Activated CD8-positive, alpha-beta memory T cell treated with anti-CD3 and anti-CD28 coated beads, Interleukin-2, amount 10 ng/mL, durations not matched to agents 7 days and 5 days (primary cell): Measurements from ENCODE around the gene MGAT4C. TPM values are rescaled to one million over a fixed set of nuclear protein-coding genes. Genes with fewer than 3 reads are reported as not detected.

Experiments
- ATAC-seq: fragments of 150-1000 bp; cut with Tn5 transposase; one replicate; pipeline ENCODE4 v1.10.0; 2021; ENCODE audit warnings: moderate library complexity
- CTCF ChIA-PET: fragments of 350-600 bp; sonication (Branson Sonifier 250); formaldehyde crosslinking; loops from one replicate; lab custom pipeline; 2021; ENCODE audit warnings: antibody characterized with exemption; lab: Charles Lee
- DNase-seq: peaks from one replicate; pipeline ENCODE4 v3.0.0-alpha.2; 2020
- H3K27ac Mint-ChIP-seq: one replicate; pipeline ENCODE4 v1.8.0; 2021; ENCODE audit warnings: mild to moderate bottlenecking, mixed read lengths
- H3K27me3 Mint-ChIP-seq: one replicate; pipeline ENCODE4 v1.8.0; 2021; ENCODE audit warnings: mixed read lengths
- H3K36me3 Mint-ChIP-seq: one replicate; pipeline ENCODE4 v1.8.0; 2021; ENCODE audit warnings: mild to moderate bottlenecking, mixed read lengths
- H3K4me1 Mint-ChIP-seq: one replicate; pipeline ENCODE4 v1.8.0; 2021; ENCODE audit warnings: mixed read lengths
- H3K4me3 Mint-ChIP-seq: one replicate; pipeline ENCODE4 v1.8.0; 2021; ENCODE audit warnings: mild to moderate bottlenecking, moderate library complexity, mixed read lengths
- H3K9me3 Mint-ChIP-seq: one replicate; pipeline ENCODE4 v1.8.0; 2022; ENCODE audit warnings: low read depth, mixed read lengths
- total RNA-seq, 2 experiments: library from RNA; stranded (reverse); gene quantifications; one replicate each; pipeline ENCODE4 v1.2.3, GENCODE V29; 2021

The MGAT4C gene
- total RNA-seq, 2 experiments from 2014 or later = not detected

DNA sequence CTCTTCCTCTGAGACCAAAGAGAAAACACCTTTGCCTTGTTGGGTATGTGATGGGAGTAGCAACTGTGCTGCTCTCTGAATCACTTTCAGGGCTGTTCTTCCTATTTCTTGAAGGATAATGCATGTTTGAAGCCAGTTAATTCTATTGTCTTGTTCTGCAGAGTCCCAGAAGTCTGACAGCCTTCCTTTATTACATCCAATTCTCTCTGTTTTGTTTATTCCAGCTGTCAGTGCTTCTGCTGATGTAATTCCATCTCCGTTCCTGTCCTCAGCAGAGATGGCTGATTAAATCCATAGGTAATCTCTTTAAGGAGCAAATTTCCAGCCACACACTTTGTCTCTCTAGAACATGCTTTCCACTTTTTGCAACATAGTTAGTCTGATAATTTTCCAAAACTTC lies 59.7 kb downstream of the MGAT4C start:
- H3K27ac Mint-ChIP-seq = no peak overlapping the region
- DNase-seq (no peak), ATAC-seq (no peak)
- no peaks in the 10 kb centered on the region for H3K4me1 Mint-ChIP-seq
- H3K27me3 Mint-ChIP-seq = no peaks in the 10 kb centered on the region
- no peaks in the 10 kb centered on the region for H3K36me3 Mint-ChIP-seq
- no peak overlapping the region for H3K4me3 Mint-ChIP-seq
- CTCF ChIA-PET = no interaction called here
- peaks cover 6% of the 10 kb centered on the region for H3K9me3 Mint-ChIP-seq

DNA sequence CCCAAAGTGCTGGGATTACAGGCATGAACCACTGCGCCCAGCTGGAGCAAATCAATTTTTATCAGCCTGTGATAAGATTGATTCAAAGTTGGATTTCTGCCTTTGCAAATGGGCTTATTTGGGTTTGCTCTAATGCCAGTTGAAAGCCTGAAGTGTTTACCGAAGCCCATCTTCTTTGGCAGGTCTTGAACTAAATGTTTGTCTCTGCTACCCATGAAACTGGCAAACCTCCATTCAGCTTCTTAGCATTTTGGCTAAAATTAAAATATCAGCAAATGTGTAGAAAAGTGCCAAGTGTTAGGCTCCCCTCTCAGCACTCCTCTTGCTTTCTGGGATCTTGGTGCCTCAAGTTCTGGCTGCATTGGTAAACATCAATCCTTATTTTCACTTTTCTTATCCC lies 61.5 kb downstream of the MGAT4C start:
- no peaks in the 10 kb centered on the region for H3K36me3 Mint-ChIP-seq
- H3K27ac Mint-ChIP-seq = no peak overlapping the region
- H3K4me1 Mint-ChIP-seq = no peaks in the 10 kb centered on the region
- ATAC-seq (no peak), DNase-seq (no peak)
- CTCF ChIA-PET = no interaction called here
- H3K9me3 Mint-ChIP-seq = peaks cover 6% of the 10 kb centered on the region
- H3K27me3 Mint-ChIP-seq = no peaks in the 10 kb centered on the region
- H3K4me3 Mint-ChIP-seq = no peak overlapping the region

DNA sequence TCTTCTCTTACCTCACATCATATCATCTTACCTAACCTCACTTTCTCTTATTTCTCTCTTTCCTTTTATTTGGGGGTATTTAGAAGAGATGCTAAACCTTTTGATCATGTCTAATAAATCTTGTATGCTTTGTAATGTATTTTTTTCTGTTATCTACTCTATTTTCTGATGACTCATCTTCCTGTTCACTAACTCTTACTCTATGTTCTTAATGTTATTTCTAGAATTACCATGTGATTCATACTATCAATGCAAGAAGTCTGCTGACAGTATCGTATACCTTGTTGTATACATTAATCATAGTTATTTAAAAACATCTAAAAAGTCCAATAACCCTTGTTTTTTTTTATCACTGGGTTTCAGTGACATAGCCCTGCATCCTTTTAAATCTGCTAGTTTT lies 62.3 kb downstream of the MGAT4C start:
- no peak overlapping the region for H3K27ac Mint-ChIP-seq
- no peak overlapping the region for H3K4me3 Mint-ChIP-seq
- peaks cover 6% of the 10 kb centered on the region for H3K9me3 Mint-ChIP-seq
- no peaks in the 10 kb centered on the region for H3K27me3 Mint-ChIP-seq
- H3K4me1 Mint-ChIP-seq = no peaks in the 10 kb centered on the region
- CTCF ChIA-PET = no interaction called here
- no peaks in the 10 kb centered on the region for H3K36me3 Mint-ChIP-seq
- DNase-seq = no peak
- ATAC-seq = no peak

DNA sequence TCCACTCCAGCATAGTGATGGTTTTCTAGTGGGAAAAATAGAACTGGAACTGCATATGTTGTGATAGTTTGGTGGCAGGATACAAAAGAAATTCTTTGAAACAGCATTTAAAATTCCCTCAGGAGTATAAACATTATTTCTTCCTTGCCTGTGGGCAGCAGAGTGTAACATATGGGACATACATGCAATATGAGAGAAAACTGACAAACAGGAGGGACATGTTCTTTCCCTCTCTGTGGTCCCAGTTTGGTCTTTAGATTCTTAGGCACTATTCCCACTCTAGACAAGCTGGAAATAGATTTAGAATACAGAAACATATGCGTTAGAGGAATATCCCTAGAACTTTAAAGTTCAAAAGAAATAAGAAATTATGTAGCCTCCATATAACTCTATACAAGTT lies 68.0 kb downstream of the MGAT4C start:
- H3K4me1 Mint-ChIP-seq = no peaks in the 10 kb centered on the region
- no peaks in the 10 kb centered on the region for H3K36me3 Mint-ChIP-seq
- CTCF ChIA-PET = no interaction called here
- no peak overlapping the region for H3K4me3 Mint-ChIP-seq
- H3K9me3 Mint-ChIP-seq = no peaks in the 10 kb centered on the region
- no peak overlapping the region for H3K27ac Mint-ChIP-seq
- DNase-seq (no peak), ATAC-seq (no peak)
- H3K27me3 Mint-ChIP-seq = no peaks in the 10 kb centered on the region

DNA sequence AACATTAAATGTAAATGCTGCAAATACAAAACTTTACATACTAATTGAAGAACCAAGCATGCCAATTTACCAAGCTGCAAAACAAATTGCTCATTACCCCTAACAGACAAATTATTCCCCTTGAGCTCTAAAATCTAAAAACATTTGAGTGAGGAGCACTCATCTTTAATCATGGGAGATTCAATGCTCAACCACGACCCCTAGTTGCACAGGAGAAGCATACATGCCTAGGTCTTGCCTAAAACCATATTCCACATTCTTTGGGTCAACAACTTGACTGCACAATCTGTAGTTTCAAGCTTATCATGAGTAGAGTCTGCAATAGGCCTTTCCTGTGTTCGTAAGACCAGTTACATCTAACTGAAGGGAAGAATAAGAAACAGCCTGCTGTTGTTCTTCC lies 69.7 kb downstream of the MGAT4C start:
- H3K4me3 Mint-ChIP-seq = no peak overlapping the region
- H3K9me3 Mint-ChIP-seq = no peaks in the 10 kb centered on the region
- H3K27me3 Mint-ChIP-seq = no peaks in the 10 kb centered on the region
- H3K4me1 Mint-ChIP-seq = no peaks in the 10 kb centered on the region
- ATAC-seq = no peak
- CTCF ChIA-PET = no interaction called here
- DNase-seq = no peak
- H3K27ac Mint-ChIP-seq = no peak overlapping the region
- H3K36me3 Mint-ChIP-seq = no peaks in the 10 kb centered on the region

DNA sequence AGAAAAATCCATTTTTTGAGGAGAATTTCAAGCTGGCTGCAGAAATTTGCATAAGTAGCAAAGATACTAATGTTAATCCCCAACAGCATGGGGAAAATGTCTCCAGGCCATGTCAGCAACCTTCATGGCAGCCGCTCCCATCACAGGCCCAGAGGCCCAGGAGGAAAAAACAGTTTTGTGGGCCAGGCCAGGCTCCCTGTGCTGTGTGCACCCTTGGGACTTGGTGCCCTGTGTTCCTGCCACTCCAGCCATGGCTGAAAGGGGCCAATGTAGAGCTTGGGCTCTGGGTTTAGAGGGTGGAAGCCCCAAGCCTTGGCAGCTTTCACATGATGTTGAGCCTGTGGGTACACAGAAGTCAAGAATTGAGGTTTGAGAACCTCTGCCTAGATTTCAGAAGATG lies 76.3 kb downstream of the MGAT4C start:
- Mint-ChIP-seq H3K4me1 (no peaks in the 10 kb centered on the region), H3K27ac (no peak overlapping the region), H3K9me3 (peaks cover 2% of the 10 kb centered on the region), H3K27me3 (no peaks in the 10 kb centered on the region), H3K36me3 (no peaks in the 10 kb centered on the region), H3K4me3 (no peak overlapping the region)
- CTCF ChIA-PET = no interaction called here
- DNase-seq (no peak), ATAC-seq (no peak)

DNA sequence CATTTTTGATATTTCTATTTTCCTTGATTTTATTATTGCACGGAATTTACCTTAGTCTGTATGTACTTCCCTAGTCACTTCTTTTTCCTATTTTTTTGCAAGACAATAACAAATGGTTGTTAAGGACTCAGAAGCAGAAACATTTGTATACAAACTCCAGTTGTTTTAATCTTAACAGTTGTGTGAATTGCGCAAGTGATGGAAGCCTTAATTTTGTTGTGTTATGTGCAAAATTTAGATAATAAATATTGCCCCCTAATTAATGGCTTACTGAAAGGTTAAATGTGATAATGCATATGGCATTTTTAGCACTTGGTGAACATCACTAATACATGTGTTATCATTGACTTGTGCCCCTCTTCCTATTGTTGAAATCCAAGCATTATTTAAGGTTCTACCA lies 82.0 kb downstream of the MGAT4C start:
- no peaks in the 10 kb centered on the region for H3K36me3 Mint-ChIP-seq

DNA sequence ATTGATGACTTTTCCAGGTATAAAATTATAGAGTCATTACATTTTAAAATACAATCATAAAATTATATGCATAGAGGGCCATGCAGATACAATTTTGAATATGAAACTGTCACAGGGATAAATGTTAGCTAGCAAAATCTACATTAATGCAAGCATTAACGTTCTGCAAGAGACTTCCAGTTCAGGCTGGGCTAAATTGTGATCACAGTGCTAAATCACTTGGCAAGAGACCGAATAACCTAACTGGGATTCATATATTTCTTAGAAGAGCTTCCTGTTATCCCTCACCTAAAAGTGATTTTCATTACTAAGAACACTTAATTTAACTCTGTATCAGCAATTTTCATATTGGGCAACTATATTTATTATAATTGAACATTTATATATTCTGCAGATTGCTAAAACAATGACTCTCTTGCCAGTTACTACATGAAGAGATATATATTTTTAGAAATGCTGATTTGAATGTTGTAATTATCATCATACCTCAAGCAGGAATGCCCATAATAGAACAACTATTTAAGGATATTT lies 83.2 kb downstream of the MGAT4C start:
- CTCF ChIA-PET = no interaction called here
- Mint-ChIP-seq H3K9me3 (peaks cover 4% of the 10 kb centered on the region), H3K36me3 (no peaks in the 10 kb centered on the region), H3K4me3 (no peak overlapping the region), H3K27me3 (no peaks in the 10 kb centered on the region), H3K4me1 (no peaks in the 10 kb centered on the region), H3K27ac (no peak overlapping the region)
- ATAC-seq = no peak
- no peak for DNase-seq

More for the DNA sequence above, 82.0 kb downstream of the MGAT4C start:
- DNase-seq (no peak), ATAC-seq (no peak)
- H3K4me3 Mint-ChIP-seq = no peak overlapping the region
- H3K4me1 Mint-ChIP-seq = no peaks in the 10 kb centered on the region
- no peaks in the 10 kb centered on the region for H3K27me3 Mint-ChIP-seq
- H3K27ac Mint-ChIP-seq = no peak overlapping the region
- CTCF ChIA-PET = no interaction called here
- H3K9me3 Mint-ChIP-seq = peaks cover 4% of the 10 kb centered on the region

DNA sequence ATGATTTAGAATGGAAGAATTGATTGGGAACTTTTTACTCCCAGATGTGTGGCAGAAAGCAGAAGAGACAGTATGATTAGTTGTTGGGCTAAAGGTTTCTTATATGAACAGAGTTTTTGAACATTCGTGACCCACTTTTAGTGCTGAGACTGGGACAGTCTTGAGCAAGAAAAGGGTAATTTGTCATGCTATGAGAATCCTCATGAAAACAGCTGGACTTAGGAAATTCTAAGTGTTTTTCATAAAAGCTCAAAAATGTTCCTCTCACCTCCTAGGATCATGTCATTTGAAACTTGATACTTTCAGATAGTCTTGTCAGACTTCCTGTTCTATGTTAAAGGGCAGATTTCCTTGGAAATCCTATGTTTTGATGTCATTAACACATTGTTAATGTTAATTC lies 86.1 kb downstream of the MGAT4C start:
- Mint-ChIP-seq H3K27me3 (no peaks in the 10 kb centered on the region), H3K9me3 (peaks cover 4% of the 10 kb centered on the region), H3K36me3 (no peaks in the 10 kb centered on the region), H3K27ac (no peak overlapping the region), H3K4me3 (no peak overlapping the region), H3K4me1 (no peaks in the 10 kb centered on the region)
- CTCF ChIA-PET = no interaction called here
- ATAC-seq (no peak), DNase-seq (no peak)

DNA sequence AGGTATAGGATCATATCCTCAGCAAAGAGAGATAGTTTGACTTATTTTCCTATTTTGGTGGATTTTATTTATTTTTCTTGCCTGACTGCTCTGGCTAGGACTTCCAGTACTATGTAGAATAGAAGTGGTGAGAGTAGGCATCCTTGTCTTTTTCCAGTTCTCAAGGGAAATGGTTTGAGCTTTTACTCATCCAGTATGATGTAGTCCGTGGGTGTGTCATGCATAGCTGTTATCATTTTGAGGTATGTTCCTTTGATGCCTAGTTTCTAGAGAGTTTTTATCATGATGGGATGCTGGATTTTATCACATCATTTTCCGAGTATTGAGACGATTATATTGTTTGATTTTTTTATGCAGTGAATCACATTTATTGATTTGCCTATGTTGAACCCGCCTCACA lies 97.2 kb downstream of the MGAT4C start:
- Mint-ChIP-seq H3K27me3 (no peaks in the 10 kb centered on the region), H3K9me3 (peaks cover 10% of the 10 kb centered on the region), H3K4me1 (no peaks in the 10 kb centered on the region), H3K36me3 (no peaks in the 10 kb centered on the region), H3K4me3 (no peak overlapping the region), H3K27ac (no peak overlapping the region)
- ATAC-seq (no peak), DNase-seq (no peak)
- CTCF ChIA-PET = no interaction called here

DNA sequence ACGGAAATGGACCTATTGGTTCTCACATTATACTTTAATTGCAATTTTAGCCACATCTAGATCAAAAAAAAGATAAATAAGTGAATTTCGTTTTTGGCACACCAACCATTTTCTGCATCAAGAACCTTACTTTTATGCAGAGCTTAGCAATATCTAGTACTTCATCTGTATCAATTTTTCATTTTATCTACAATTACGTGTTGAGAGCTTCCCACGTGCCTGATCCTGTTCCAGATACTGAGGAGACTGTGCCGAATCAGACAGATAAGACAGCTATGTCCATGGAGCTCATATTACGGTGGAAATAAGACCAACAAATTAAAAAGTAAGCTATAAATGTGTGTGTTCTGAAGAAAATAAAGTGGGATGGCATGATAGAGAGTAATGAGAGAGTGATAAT lies 101.6 kb downstream of the MGAT4C start:
- no peak for DNase-seq
- no peaks in the 10 kb centered on the region for H3K4me1 Mint-ChIP-seq
- H3K36me3 Mint-ChIP-seq = no peaks in the 10 kb centered on the region
- no peak overlapping the region for H3K4me3 Mint-ChIP-seq
- CTCF ChIA-PET = no interaction called here
- no peak for ATAC-seq
- no peaks in the 10 kb centered on the region for H3K9me3 Mint-ChIP-seq
- no peak overlapping the region for H3K27ac Mint-ChIP-seq
- no peaks in the 10 kb centered on the region for H3K27me3 Mint-ChIP-seq

DNA sequence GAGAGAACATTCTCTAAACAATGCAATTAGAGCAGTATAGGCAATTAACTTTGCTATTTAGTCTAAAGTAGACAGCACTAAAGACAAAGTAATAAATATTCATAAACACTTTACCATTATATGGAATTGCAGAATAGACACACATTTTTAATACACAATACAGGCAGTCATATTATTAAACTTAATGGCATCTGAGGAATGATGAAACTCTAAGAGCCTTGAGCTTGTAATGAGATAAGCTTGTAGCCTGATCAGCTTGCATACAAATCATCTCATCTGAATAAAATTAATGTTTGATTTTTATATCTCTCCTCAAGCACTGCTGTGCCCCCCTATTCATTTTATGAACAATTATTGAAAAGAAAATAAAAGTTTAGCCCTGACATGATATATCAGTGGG lies 107.6 kb downstream of the MGAT4C start:
- no peaks in the 10 kb centered on the region for H3K9me3 Mint-ChIP-seq
- DNase-seq (no peak), ATAC-seq (no peak)
- H3K36me3 Mint-ChIP-seq = no peaks in the 10 kb centered on the region
- H3K27ac Mint-ChIP-seq = no peak overlapping the region
- H3K27me3 Mint-ChIP-seq = no peaks in the 10 kb centered on the region
- no peak overlapping the region for H3K4me3 Mint-ChIP-seq
- H3K4me1 Mint-ChIP-seq = no peaks in the 10 kb centered on the region
- CTCF ChIA-PET = no interaction called here

DNA sequence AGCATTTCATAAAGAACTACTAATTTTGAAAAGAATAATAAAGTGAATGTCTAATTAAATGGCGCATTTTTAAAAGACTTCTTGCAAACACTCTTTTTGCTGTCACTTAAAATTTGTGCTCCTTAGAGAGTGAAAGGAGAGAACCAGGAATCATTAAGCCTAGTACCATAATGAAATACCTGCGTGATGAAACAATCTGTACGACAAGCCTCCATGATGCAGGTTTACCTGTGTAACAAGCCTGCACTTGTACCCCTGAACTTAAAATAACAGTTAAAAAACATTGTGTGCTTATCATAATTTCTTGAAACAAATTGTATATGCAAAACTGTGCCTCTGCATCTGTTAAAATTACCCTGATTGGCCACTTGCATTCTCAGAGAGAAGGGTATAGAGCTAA lies 108.1 kb downstream of the MGAT4C start:
- Mint-ChIP-seq H3K9me3 (no peaks in the 10 kb centered on the region), H3K4me1 (no peaks in the 10 kb centered on the region), H3K36me3 (no peaks in the 10 kb centered on the region), H3K27ac (no peak overlapping the region), H3K27me3 (no peaks in the 10 kb centered on the region), H3K4me3 (no peak overlapping the region)
- ATAC-seq (no peak), DNase-seq (no peak)
- CTCF ChIA-PET = no interaction called here

DNA sequence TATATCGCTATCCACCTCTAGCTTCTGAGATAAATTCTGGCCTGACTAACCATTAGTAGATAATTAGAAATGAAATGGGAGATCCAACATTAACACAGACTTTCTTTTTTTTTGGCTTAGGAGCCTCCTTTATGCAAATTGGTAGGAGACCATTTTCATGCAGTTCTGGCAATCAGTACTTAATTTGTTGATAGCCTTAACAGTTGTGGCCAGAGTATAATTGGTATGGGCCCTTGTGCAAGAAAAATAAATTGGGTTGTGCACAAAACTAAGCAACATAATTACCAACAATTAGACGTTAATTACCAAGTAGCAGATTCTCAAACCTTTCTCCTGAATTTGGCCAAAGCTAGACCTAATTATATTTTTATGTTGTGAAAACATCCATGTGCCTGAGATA lies 111.0 kb downstream of the MGAT4C start:
- no peak overlapping the region for H3K27ac Mint-ChIP-seq
- no peak for DNase-seq
- H3K9me3 Mint-ChIP-seq = no peaks in the 10 kb centered on the region
- CTCF ChIA-PET = no interaction called here
- ATAC-seq = no peak
- H3K4me3 Mint-ChIP-seq = no peak overlapping the region
- H3K4me1 Mint-ChIP-seq = no peaks in the 10 kb centered on the region
- no peaks in the 10 kb centered on the region for H3K27me3 Mint-ChIP-seq
- H3K36me3 Mint-ChIP-seq = no peaks in the 10 kb centered on the region

DNA sequence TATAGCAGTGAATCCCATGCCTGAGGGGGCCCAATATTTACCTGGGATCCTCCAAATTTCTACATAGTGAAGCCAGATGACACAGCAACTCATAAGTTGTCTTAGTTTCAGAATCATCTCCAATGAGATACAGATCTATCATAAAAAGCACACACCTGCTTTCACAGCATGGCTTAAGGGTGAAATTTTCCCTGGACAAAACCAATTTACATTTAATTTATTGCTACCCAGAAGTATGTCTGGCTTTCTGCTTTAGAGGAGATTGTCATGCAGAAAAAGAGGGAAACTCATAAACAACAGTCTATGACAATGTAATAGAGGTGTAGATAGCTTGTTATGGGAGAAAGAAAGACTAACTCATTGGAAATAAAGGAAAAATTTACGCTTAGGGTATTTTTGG lies 113.0 kb downstream of the MGAT4C start:
- Mint-ChIP-seq H3K4me3 (no peak overlapping the region), H3K27me3 (no peaks in the 10 kb centered on the region), H3K27ac (no peak overlapping the region), H3K9me3 (peaks cover under 1% of the 10 kb centered on the region), H3K36me3 (no peaks in the 10 kb centered on the region), H3K4me1 (no peaks in the 10 kb centered on the region)
- DNase-seq (no peak), ATAC-seq (no peak)
- CTCF ChIA-PET = no interaction called here
